Measurements from ENCODE around the gene PALD1. TPM values are rescaled to one million over a fixed set of nuclear protein-coding genes. Genes with fewer than 3 reads are reported as not detected.

Gene PALD1
- polyA plus RNA-seq, 2 of the 4 experiments (the other 2 are of a cell fraction) = 3.6 to 5.5 TPM

DNA sequence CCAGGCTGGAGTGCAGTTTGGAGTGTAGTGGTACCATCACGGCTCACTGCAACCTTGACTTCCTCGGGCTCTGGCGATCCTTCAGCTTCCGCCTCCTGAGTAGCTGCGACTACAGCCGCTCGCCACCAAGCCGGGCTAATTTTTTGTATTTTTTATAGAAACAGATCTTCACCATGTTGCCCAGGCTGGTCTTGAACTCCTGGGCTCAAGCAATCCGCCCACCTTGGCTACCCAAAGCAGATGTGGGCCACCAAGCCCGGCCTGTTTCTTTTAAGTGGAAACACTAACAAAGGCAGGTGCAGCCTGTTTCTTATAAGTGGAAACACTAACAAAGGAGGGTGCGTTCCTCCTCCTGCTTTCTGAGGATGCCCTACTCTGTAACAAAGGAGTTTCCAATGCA is 105.8 kb downstream of the PALD1 start:
- ATAC-seq = no peak
- ChIA-PET CTCF (interaction anchor here (0.7 to 2.1 kb wide), 3 partner anchors 34 to 1131 kb away, joined by 3 to 6 read pairs (median 3); no protein-coding TSS in a partner anchor), POLR2A (no interaction called here)
- WGBS (ENCODE audit: missing lambda C conversion rate) = 82% methylated on average over 11 of the region's 11 CpGs
- no peak for DNase-seq (ENCODE audit: low read depth in 1 of 2, low spot score in 1 of 2)
- no peak for FAIRE-seq
- H3K9me3 ChIP-seq = no peaks in the 10 kb centered on the region
- H3K4me1 ChIP-seq = no peaks in the 10 kb centered on the region
- no peak overlapping the region for H3K4me2 ChIP-seq
- H3K27ac ChIP-seq = no peak overlapping the region
- TF ChIP-seq HOXB5 (CRISPR knock-in tag; IDR thresholded peaks at IDR 0.05) (no peak), EHMT2 (IDR thresholded peaks at IDR 0.05; ENCODE audit: low read depth) (no peak), CBX2 (IDR thresholded peaks at IDR 0.05; ENCODE audit: borderline replicate concordance, low read depth) (no peak), ZNF302 (CRISPR knock-in tag; IDR thresholded peaks at IDR 0.05) (no peak), RNF2 (IDR thresholded peaks at IDR 0.05; ENCODE audit: borderline replicate concordance, low read depth) (no peak)
- TF ChIP-seq, protein P1, sequence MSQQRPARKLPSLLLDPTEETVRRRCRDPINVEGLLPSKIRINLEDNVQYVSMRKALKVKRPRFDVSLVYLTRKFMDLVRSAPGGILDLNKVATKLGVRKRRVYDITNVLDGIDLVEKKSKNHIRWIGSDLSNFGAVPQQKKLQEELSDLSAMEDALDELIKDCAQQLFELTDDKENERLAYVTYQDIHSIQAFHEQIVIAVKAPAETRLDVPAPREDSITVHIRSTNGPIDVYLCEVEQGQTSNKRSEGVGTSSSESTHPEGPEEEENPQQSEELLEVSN (IDR thresholded peaks at IDR 0.05; ENCODE audit: borderline replicate concordance, low read depth) = no peak
- TF ChIP-seq, protein P2, sequence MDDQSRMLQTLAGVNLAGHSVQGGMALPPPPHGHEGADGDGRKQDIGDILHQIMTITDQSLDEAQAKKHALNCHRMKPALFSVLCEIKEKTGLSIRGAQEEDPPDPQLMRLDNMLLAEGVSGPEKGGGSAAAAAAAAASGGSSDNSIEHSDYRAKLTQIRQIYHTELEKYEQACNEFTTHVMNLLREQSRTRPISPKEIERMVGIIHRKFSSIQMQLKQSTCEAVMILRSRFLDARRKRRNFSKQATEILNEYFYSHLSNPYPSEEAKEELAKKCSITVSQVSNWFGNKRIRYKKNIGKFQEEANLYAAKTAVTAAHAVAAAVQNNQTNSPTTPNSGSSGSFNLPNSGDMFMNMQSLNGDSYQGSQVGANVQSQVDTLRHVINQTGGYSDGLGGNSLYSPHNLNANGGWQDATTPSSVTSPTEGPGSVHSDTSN (IDR thresholded peaks at IDR 0.05) = no peak
- no peak overlapping the region for H3K4me3 ChIP-seq

DNA sequence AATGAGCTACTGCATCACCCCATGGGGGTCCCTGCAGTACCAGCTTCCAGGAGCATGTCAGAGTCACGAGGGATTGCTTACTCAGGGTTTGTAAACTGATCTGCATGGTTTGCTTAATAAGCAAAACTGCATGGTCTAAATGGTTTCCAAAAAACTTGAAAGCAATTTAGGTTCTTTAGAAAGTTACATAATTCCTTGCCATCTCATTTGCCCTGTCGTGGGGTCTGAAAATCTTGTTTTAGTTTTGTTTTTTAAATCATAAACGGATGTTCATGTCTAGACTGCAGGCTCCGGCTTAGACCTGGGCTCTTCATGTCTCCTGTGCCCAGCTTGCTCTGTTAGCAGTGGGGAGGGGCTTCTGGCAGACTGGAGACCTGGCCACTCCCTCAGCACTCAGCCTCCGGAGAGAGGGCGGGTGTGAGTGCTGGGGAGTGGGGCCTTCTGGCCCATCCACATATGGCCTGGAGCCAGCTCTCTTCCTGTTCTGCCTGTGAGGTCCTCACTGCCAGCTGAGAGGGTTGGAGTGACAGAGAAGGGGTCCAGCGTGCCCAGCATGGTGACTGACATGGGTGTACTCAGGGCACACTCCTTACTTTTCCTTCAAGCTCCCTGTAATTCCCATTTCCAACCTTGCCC is 106.5 kb downstream of the PALD1 start:
- POLR2A ChIA-PET = no interaction called here
- no peak overlapping the region for H3K4me3 ChIP-seq
- no peak overlapping the region for H3K4me2 ChIP-seq
- DNase-seq (ENCODE audit: low read depth in 1 of 2, low spot score in 1 of 2) (no peak), FAIRE-seq (no peak), ATAC-seq (no peak)
- CTCF ChIA-PET = interaction anchor here (0.5 to 2.1 kb wide), 4 partner anchors 12 to 35 kb away, joined by 3 to 6 read pairs (median 4); no protein-coding TSS in a partner anchor
- no peak overlapping the region for H3K27ac ChIP-seq
- H3K9me3 ChIP-seq = no peaks in the 10 kb centered on the region
- H3K4me1 ChIP-seq = no peaks in the 10 kb centered on the region
- TF ChIP-seq MAFK (IDR thresholded peaks at IDR 0.05; ENCODE audit: partially characterized antibody) = peak; percentile 9
- TF ChIP-seq ESRRA (IDR thresholded peaks at IDR 0.05; ENCODE audit: borderline replicate concordance, low read length) = no peak
- WGBS (ENCODE audit: missing lambda C conversion rate) = 56% methylated on average over 5 of the region's 7 CpGs

DNA sequence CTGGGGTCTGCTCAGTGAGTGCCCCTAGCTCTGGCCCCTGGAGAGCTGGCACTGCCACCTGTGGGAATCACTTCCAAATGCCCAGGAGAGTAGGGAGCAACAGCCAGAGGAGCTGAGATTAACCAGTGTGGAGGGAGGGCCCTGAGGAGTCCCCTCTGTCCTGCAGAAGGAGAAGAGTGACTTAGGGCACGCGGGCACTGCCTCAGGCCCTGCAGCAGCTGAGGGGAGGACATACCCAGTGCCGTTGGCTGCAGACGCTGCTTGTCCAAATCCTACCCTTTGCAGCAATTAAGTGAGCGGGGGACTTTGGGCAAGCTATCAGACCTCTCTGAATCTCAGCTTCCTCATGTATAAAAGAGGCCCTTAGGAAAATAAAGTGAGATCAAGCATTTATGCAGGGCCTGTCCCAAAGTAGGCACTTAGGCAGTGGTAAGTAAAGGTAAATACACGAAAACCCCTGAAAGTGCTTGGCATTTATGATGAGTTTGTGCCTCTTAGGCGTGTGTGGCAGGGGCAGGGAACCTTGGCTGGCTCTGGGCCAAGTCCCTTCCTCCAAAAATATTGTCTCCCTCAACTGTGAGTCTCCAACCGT is 107.1 kb downstream of the PALD1 start:
- ATAC-seq = no peak
- TF ChIP-seq, protein P3, sequence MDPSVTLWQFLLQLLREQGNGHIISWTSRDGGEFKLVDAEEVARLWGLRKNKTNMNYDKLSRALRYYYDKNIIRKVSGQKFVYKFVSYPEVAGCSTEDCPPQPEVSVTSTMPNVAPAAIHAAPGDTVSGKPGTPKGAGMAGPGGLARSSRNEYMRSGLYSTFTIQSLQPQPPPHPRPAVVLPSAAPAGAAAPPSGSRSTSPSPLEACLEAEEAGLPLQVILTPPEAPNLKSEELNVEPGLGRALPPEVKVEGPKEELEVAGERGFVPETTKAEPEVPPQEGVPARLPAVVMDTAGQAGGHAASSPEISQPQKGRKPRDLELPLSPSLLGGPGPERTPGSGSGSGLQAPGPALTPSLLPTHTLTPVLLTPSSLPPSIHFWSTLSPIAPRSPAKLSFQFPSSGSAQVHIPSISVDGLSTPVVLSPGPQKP (IDR thresholded peaks at IDR 0.05; ENCODE audit: low read depth, low read length) = no peak
- TF ChIP-seq, protein P4, sequence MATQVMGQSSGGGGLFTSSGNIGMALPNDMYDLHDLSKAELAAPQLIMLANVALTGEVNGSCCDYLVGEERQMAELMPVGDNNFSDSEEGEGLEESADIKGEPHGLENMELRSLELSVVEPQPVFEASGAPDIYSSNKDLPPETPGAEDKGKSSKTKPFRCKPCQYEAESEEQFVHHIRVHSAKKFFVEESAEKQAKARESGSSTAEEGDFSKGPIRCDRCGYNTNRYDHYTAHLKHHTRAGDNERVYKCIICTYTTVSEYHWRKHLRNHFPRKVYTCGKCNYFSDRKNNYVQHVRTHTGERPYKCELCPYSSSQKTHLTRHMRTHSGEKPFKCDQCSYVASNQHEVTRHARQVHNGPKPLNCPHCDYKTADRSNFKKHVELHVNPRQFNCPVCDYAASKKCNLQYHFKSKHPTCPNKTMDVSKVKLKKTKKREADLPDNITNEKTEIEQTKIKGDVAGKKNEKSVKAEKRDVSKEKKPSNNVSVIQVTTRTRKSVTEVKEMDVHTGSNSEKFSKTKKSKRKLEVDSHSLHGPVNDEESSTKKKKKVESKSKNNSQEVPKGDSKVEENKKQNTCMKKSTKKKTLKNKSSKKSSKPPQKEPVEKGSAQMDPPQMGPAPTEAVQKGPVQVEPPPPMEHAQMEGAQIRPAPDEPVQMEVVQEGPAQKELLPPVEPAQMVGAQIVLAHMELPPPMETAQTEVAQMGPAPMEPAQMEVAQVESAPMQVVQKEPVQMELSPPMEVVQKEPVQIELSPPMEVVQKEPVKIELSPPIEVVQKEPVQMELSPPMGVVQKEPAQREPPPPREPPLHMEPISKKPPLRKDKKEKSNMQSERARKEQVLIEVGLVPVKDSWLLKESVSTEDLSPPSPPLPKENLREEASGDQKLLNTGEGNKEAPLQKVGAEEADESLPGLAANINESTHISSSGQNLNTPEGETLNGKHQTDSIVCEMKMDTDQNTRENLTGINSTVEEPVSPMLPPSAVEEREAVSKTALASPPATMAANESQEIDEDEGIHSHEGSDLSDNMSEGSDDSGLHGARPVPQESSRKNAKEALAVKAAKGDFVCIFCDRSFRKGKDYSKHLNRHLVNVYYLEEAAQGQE (IDR thresholded peaks at IDR 0.05) = no peak
- TF ChIP-seq HDAC2 (IDR thresholded peaks at IDR 0.05) = no peak
- no peak for TF ChIP-seq EP300 (IDR thresholded peaks at IDR 0.05)
- no peak for TF ChIP-seq EHF (CRISPR knock-in tag; IDR thresholded peaks at IDR 0.05)
- no peak for TF ChIP-seq PHF8 (IDR thresholded peaks at IDR 0.05; ENCODE audit: borderline replicate concordance, low read depth)
- TF ChIP-seq, protein P5, sequence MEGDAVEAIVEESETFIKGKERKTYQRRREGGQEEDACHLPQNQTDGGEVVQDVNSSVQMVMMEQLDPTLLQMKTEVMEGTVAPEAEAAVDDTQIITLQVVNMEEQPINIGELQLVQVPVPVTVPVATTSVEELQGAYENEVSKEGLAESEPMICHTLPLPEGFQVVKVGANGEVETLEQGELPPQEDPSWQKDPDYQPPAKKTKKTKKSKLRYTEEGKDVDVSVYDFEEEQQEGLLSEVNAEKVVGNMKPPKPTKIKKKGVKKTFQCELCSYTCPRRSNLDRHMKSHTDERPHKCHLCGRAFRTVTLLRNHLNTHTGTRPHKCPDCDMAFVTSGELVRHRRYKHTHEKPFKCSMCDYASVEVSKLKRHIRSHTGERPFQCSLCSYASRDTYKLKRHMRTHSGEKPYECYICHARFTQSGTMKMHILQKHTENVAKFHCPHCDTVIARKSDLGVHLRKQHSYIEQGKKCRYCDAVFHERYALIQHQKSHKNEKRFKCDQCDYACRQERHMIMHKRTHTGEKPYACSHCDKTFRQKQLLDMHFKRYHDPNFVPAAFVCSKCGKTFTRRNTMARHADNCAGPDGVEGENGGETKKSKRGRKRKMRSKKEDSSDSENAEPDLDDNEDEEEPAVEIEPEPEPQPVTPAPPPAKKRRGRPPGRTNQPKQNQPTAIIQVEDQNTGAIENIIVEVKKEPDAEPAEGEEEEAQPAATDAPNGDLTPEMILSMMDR (IDR thresholded peaks at IDR 0.05) = no peak
- no peak for DNase-seq (ENCODE audit: low read depth in 1 of 2, low spot score in 1 of 2)
- CTCF ChIA-PET = interaction anchor here (0.7 to 2.1 kb wide), 4 partner anchors 12 to 36 kb away, joined by 3 to 6 read pairs (median 4); no protein-coding TSS in a partner anchor
- no peaks in the 10 kb centered on the region for H3K9me3 ChIP-seq
- no peak for FAIRE-seq
- H3K27ac ChIP-seq = no peak overlapping the region
- POLR2A ChIA-PET = no interaction called here
- H3K4me2 ChIP-seq = no peak overlapping the region
- 55% methylated on average over 7 of the region's 8 CpGs for WGBS (ENCODE audit: missing lambda C conversion rate)
- H3K4me1 ChIP-seq = no peaks in the 10 kb centered on the region
- no peak overlapping the region for H3K4me3 ChIP-seq

Data from A549 (cell line).